Fibroblast of lung (primary cell): ENCODE data around the gene NEUROD2. TPM values are rescaled to one million over a fixed set of nuclear protein-coding genes. Genes with fewer than 3 reads are reported as not detected.

Experiments
- DNase-seq, 2 donors: peaks; one replicate each; pipeline versions ENCODE4 v3.0.0 to v3.0.0-alpha.2; 2010; ENCODE audit warnings: low read depth in 2 of 2
- H2AFZ ChIP-seq: 2 replicates; pipeline ENCODE4 v1.5.1; 2012; ENCODE audit warnings: low read length, control low read depth, inconsistent platforms
- H3K27ac ChIP-seq: 2 replicates; pipeline ENCODE4 v1.5.1; 2011; ENCODE audit warnings: low read length, control low read depth; ENCODE audit not compliant: insufficient read depth
- H3K27me3 ChIP-seq: 2 replicates; pipeline ENCODE4 v1.5.1; 2011; ENCODE audit warnings: mild to moderate bottlenecking, low read length; ENCODE audit not compliant: control insufficient read depth, insufficient read depth
- H3K36me3 ChIP-seq: 2 replicates; pipeline ENCODE4 v1.5.1; 2011; ENCODE audit warnings: low read length; ENCODE audit not compliant: control insufficient read depth, insufficient read depth
- H3K4me1 ChIP-seq: 2 replicates; pipeline ENCODE4 v1.5.1; 2011; ENCODE audit warnings: low read length; ENCODE audit not compliant: control insufficient read depth, insufficient read depth; ENCODE audit errors: extremely low read depth
- H3K4me2 ChIP-seq: 2 replicates; pipeline ENCODE4 v1.5.1; 2011; ENCODE audit warnings: low read length, control low read depth; ENCODE audit not compliant: insufficient read depth; ENCODE audit errors: extremely low read depth
- H3K4me3 ChIP-seq, 4 experiments: fragments of 200-600 bp in 1 of 4; sonication (generic) in 1 of 4; replicated peaks in 1 of 4; 2 replicates each; pipeline ENCODE4 v1.5.1; 2011 to 2016; ENCODE audit warnings: low read length in 4 of 4, low read depth in 3 of 4, mild to moderate bottlenecking in 3 of 4, control low read depth in 2 of 4, inconsistent platforms in 1 of 4, mixed read lengths in 1 of 4; ENCODE audit not compliant: insufficient read depth in 1 of 4; ENCODE audit errors: control extremely low read depth in 1 of 4
- H3K79me2 ChIP-seq: 2 replicates; pipeline ENCODE4 v1.5.1; 2012; ENCODE audit warnings: mild to moderate bottlenecking, low read length, inconsistent platforms; ENCODE audit not compliant: control insufficient read depth, insufficient read depth
- H3K9ac ChIP-seq: 2 replicates; pipeline ENCODE4 v1.5.1; 2011; ENCODE audit warnings: mild to moderate bottlenecking, low read length, control low read depth; ENCODE audit not compliant: insufficient read depth
- H3K9me3 ChIP-seq: 2 replicates; pipeline ENCODE4 v1.5.1; 2012; ENCODE audit warnings: low read depth, low read length; ENCODE audit not compliant: control insufficient read depth, insufficient read depth
- H4K20me1 ChIP-seq: 2 replicates; pipeline ENCODE4 v1.5.1; 2011; ENCODE audit warnings: low read length; ENCODE audit not compliant: control insufficient read depth, insufficient read depth; ENCODE audit errors: extremely low read depth
- EZH2 ChIP-seq: IDR thresholded peaks from 2 replicates; pipeline ENCODE4 v1.5.1; 2012; ENCODE audit warnings: low read length, control low read depth, mild to moderate bottlenecking; ENCODE audit errors: missing control alignments
- polyA plus RNA-seq, 2 donors: library from polyadenylated mRNA; depleted of rRNA in 1 of 2; stranded (reverse) in 1 of 2; unstranded in 1 of 2; fragments of >200 nt; gene quantifications; 2 replicates each; pipeline ENCODE4 v1.2.1, GENCODE V29; 2011 to 2012; ENCODE audit warnings: missing spikeins in 1 of 2
- total RNA-seq: library from RNA; depleted of rRNA; stranded (reverse); fragments of >200 nt; gene quantifications from 2 replicates; pipeline ENCODE4 v1.2.1, GENCODE V29; 2014
- TF ChIP-seq, protein P1 (sequence below), 2 donors: IDR thresholded peaks in 1 of 2; conservative IDR thresholded peaks in 1 of 2; 1 replicate in 1 of 2; 2 replicates in 1 of 2; pipeline ENCODE4 v1.5.1; 2011 to 2012; ENCODE audit warnings: low read length in 2 of 2, control low read depth in 1 of 2, inconsistent platforms in 1 of 2, low read depth in 1 of 2, mild to moderate bottlenecking in 1 of 2

The NEUROD2 gene
- total and polyA plus RNA-seq, 2 donors (not counting 1 experiment from before 2014, with no cell fraction given) = not detected

DNA sequence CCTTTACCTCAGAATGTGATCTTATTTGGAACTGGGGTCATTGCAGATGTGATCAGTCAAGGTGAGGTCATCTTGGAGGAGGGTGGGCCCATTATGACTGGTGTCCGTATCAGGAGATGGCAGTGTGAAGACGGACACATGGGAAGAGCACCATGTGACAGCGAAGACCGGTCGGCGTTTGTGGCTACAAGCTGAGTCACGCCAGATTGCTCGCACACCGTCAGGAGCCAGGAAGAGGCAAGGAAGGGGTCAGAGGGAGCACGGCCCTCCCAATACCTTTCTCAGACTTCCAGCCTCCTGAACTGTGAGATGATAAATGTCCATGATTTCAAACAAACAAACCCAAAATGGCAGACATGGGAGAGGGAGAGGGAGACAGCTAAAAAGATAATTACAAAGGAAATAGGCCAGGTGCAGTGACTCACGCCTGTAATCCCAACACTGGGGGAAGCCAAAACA lies 42.4 kb upstream of the NEUROD2 start:
- no peaks in the 10 kb centered on the region for H4K20me1 ChIP-seq
- no peaks in the 10 kb centered on the region for H3K27me3 ChIP-seq
- H3K9me3 ChIP-seq = no peaks in the 10 kb centered on the region
- peak in 1 of 2 donors; percentile 37 for DNase-seq
- no peaks in the 10 kb centered on the region for H3K36me3 ChIP-seq
- no peak overlapping the region for H3K4me3 ChIP-seq
- H3K9ac ChIP-seq = no peak overlapping the region
- H3K79me2 ChIP-seq = no peaks in the 10 kb centered on the region
- H3K27ac ChIP-seq = no peak overlapping the region
- no peak overlapping the region for H2AFZ ChIP-seq
- no peak for TF ChIP-seq EZH2
- TF ChIP-seq, protein P1, sequence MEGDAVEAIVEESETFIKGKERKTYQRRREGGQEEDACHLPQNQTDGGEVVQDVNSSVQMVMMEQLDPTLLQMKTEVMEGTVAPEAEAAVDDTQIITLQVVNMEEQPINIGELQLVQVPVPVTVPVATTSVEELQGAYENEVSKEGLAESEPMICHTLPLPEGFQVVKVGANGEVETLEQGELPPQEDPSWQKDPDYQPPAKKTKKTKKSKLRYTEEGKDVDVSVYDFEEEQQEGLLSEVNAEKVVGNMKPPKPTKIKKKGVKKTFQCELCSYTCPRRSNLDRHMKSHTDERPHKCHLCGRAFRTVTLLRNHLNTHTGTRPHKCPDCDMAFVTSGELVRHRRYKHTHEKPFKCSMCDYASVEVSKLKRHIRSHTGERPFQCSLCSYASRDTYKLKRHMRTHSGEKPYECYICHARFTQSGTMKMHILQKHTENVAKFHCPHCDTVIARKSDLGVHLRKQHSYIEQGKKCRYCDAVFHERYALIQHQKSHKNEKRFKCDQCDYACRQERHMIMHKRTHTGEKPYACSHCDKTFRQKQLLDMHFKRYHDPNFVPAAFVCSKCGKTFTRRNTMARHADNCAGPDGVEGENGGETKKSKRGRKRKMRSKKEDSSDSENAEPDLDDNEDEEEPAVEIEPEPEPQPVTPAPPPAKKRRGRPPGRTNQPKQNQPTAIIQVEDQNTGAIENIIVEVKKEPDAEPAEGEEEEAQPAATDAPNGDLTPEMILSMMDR (conservative IDR thresholded peaks at IDR 0.05 in 1 of 2, IDR thresholded peaks at IDR 0.05 in 1 of 2; ENCODE audit: low read depth in 1 of 2, low read length in 2 of 2) = no peak
- H3K4me1 ChIP-seq = no peaks in the 10 kb centered on the region
- no peak overlapping the region for H3K4me2 ChIP-seq

GRCh38 chr17:39648616-39649366 lies 41.1 kb upstream of the NEUROD2 start:
- peaks cover 4% of the 10 kb centered on the region for H3K79me2 ChIP-seq
- no peak overlapping the region for H3K4me3 ChIP-seq
- DNase-seq = peak; percentile 78

DNA sequence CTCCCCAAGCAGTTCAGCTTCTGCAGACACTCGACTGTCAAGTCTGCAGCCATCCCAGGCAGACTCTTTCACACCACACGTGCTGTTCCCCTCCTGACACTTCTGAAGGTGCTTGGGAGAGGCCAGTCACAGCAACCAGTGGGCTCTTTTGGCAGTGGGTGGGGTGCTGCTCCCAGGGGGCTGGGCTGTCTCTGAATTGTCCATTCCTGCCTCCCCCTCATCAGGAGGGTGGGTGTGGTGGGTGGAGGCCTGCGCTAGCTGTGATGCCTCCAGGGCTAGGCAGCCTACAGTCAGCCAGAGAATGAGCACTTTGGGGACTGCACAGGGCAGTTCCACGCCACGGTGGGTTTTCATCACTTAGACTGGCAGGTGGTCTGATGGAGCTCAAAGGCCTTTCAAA lies 39.5 kb upstream of the NEUROD2 start:
- no peaks in the 10 kb centered on the region for H3K36me3 ChIP-seq
- no peak overlapping the region for H3K4me3 ChIP-seq
- no peak overlapping the region for H3K4me2 ChIP-seq
- no peak overlapping the region for H3K27ac ChIP-seq
- no peak for DNase-seq
- H3K27me3 ChIP-seq = no peaks in the 10 kb centered on the region
- H3K79me2 ChIP-seq = peaks cover 4% of the 10 kb centered on the region
- TF ChIP-seq, protein P1 (conservative IDR thresholded peaks at IDR 0.05 in 1 of 2, IDR thresholded peaks at IDR 0.05 in 1 of 2; ENCODE audit: low read depth in 1 of 2, low read length in 2 of 2) = no peak
- no peak for TF ChIP-seq EZH2
- no peaks in the 10 kb centered on the region for H3K9me3 ChIP-seq
- H3K9ac ChIP-seq = no peak overlapping the region
- H3K4me1 ChIP-seq = peaks cover 3% of the 10 kb centered on the region
- H4K20me1 ChIP-seq = no peaks in the 10 kb centered on the region
- H2AFZ ChIP-seq = no peak overlapping the region

More at GRCh38 chr17:39648616-39649366, 41.1 kb upstream of the NEUROD2 start:
- H3K9me3 ChIP-seq = no peaks in the 10 kb centered on the region
- H3K9ac ChIP-seq = no peak overlapping the region
- H3K4me2 ChIP-seq = no peak overlapping the region
- no peaks in the 10 kb centered on the region for H3K27me3 ChIP-seq
- no peak overlapping the region for H2AFZ ChIP-seq
- H3K27ac ChIP-seq = no peak overlapping the region
- no peaks in the 10 kb centered on the region for H3K36me3 ChIP-seq
- no peaks in the 10 kb centered on the region for H4K20me1 ChIP-seq
- H3K4me1 ChIP-seq = no peaks in the 10 kb centered on the region
- TF ChIP-seq, protein P1 (conservative IDR thresholded peaks at IDR 0.05 in 1 of 2, IDR thresholded peaks at IDR 0.05 in 1 of 2; ENCODE audit: low read depth in 1 of 2, low read length in 2 of 2) = no peak
- TF ChIP-seq EZH2 = no peak
